ENCODE results near the gene PPFIA4.

Gene PPFIA4

DNA sequence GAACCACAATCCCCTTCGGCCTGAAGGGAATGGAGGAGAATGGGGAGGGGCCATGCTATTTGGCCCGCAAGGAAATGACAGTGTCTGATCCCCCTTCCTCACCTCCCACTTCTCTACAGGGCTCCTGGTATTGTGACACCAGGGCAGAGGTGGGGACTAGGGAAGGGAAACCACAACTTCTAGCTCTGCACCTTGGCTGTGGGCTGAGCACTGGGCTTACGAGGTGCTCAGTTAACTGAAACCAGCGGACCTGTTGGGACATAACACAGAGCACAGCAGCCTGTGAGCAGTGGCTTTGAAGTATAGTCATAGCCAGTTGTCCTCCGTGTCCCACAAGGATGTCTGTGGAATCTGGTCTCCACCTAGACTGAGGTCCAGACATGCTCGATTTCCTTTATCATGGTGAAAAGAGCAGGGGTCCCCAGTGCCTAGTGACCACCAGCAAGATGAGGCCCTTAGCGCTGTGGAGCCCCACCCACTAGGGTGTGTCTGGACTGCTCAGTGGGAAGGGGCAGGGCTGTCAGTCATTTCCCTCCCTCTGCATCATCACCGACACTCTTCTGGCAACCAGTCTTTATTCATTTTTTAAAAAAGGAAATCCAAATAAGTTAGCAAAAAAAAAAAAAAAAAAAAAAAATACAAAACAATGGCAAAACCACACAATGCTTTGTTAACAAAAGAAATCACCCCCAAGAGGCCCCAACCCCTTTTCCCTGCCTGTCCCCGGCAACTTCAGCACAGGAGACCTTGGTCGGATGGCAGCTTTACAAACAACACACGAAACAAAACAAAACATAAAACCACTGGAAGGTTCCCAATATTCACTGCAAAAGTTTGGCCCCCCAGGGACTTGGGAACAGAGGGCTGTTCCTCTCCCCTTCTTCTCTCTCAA lies 56.5 kb downstream of the PPFIA4 start:
- no peak for DNase-seq (ENCODE audit: low read depth in 2 of 2)

DNA sequence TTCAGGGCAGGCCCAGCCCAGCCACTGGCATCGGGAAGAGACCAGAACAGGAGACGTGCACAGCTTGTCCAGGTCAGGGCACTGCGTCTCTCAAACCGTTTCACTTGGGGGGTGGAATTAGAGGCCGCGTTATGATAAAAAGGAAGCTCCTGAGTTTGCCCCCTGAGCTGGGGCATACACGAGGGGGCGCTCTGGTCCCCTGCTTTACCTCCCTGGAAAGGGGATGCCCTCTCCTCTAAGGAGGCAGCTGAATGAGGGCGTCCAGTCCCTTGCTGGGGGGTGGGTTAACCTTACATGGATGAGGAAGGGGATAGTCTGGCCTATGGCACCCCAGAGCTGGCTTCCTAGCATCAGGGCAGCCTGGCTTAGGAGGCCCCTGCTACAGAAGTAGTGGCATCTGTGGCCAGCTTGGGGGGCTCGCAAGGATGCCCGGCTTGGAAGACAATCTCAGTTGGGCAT lies 57.2 kb downstream of the PPFIA4 start:
- no peak for DNase-seq (ENCODE audit: low read depth in 2 of 2)

DNA sequence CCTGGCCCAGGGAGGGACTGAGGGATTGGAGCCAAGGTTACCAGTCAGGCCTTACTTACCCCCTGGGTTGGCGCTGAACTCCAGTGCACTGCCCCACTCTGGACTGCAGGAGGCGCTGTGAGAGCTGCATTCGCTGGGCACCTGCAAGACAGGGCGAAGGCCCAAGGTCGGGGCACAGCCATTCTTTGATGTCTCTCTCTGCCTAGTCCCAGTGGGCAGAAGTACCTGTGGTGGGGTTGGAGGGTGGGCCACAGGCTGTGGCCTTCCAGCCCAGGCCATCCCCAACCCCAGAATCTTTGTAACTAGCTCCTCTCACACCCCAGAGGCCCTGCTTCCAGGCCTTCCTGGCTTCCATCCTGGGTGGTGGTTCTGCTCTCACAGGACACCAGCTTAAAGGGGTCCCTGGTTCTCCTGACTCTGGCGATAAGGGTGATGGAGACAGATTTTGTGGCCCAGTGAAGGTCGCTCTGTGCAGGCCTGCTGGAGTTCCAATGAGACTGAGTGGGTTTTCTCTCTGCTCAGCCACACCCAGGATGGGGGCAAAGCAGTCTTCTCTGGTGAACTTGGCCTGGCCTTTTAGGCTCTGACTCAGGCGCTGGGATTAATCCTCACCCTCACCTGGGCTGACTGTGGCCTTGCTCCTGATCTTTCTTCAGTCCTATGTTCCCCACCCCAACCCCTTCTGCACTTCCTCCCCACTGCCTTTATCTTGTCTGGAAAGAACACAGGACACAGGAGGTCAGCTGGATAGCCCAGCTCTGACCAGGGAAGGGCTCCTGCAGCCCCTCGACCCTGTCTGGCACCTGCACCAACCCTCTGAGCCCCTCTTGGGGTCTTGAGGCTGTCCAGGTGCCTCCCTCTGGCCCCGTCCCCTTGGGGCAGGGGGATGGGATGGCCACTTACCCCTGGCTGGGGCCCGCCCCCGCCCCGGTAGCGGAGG lies 58.6 kb downstream of the PPFIA4 start:
- no peak for DNase-seq (ENCODE audit: low read depth in 2 of 2)

DNA sequence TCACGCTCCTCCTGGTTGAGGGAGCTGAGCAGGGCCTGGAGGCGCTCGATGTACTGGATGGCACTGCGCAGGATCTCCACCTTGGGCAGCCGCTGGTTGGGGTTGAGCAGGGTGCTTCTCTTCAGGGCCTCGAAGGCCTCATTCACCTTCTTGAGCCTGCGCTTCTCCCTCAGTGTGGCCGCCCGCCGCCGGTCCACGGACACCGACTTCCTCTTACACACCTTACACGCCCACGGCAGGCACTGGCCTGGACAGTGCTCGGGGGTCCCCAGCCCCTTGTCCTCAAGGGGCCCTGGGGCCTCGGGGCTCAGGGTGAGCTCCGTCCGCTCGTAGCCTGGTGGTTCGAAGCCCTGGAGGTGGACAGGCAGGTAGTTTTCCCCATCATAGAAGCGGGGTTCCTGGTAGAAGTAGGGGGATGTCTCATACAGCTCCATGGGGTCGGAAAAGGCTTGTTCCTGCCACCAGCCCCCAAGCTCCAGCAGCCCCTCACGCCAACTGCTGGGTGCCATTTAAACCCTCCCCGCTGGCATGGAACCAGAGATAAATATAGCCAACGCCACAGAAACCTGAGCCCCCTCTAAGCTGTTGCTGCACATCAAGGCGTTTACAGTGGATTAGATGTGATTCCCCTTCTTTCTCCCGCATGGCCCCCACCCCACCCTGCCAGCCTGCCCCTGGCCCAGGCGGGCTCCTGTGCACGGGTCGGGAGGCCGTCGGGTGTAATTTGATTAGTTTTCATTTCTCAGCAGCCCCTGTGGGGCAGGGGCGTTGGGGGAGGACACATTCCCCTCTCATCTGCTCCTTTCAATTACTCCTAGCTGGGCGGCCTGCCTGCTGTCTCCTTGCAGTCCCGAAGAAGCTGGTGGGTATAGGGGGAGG lies 59.5 kb downstream of the PPFIA4 start, which contains the start of gene MYOG:
MYOG (minus strand) TSS at position 485 of the 879 bp plus-strand sequence; CDS start at position 434, 51 bp downstream.
- DNase-seq (ENCODE audit: low read depth in 2 of 2): no peak

DNA sequence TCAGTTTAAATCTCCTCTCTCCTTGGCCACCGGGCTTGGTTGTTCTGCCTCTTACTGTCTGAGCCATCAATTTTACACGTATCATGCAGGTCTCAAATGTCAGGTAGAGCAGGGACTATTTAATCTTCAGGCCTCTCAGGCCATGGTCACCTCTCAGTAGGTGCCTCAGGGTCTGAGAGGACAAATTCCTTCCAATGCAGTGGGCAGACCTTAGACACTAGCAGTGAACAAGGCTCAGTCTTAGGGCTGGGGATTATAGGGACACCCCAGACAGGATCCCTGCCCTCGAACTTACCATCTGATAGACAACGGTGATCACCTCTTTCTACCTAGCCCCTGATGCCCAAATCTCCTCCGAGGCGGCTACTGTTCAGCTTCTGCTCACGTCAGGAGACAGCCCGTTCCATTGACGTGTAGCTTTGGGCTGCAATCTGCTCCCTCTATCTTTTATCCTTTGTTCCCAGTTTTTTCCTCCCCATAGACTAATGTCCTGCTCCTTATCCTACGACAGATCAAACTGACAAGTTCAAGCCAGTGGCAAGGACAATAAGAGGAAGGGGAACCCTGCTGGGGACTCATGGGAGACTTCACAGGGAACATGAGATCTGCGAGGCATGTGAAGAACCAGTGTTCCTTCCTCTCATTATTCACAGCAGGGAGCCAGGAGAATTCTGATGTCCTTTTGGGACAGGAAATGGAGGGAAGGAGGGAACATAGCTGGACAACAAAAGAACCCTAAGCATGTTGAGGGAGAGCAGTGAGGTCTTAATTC lies 60.9 kb downstream of the PPFIA4 start:
- no peak for DNase-seq (ENCODE audit: low read depth in 2 of 2)

DNA sequence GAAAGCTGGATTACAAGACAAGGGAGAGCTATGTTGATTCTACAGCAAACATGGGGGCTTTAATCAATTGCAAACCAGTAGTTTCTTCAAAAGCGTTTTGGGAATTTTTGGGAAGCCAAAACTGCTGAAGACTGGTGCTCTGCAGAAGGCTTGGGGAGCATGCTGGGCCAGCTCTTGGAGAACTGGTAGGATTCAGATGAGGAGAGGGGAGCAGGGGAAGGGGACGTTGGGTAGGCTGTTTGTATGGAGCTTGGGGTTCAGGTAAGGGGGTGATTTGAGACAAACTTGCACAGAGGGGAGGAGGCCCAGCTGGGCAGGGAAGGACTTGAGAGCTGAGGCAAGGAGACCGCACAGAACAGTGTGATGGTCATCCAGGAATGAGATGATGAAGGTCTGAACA lies 62.1 kb downstream of the PPFIA4 start:
- DNase-seq (ENCODE audit: low read depth in 2 of 2): no peak

DNA sequence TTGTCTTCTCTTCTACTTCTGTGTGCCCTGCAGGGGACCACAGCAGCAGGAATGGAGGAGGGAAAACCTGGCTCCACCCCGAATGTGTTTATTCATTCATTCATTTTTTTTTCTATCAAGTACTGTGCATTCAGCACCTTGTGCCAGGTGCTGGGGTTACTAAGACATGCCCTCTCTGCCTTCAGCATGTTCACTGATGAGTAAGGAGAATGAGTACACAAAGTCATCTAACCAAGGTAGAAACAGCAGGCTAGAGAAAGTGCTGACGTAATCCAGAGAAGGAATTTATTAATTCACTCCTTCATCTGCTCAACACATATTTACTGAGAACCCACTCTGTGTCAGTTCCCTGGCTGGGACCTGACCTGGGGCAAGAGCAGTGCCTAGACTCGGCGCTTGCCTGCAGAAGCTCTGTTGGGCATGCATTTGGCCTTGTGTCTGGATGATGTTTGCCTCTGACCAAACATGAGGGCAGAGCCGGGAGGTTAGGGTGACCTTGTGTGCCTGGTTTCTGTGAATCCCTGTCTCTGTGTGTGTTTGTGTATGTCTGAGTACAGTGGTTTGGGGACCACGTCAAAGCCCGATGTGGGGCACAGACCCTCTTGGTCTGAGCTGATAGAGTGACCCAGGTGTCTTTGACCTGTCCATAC lies 62.8 kb downstream of the PPFIA4 start:
- no peak for DNase-seq (ENCODE audit: low read depth in 2 of 2)

DNA sequence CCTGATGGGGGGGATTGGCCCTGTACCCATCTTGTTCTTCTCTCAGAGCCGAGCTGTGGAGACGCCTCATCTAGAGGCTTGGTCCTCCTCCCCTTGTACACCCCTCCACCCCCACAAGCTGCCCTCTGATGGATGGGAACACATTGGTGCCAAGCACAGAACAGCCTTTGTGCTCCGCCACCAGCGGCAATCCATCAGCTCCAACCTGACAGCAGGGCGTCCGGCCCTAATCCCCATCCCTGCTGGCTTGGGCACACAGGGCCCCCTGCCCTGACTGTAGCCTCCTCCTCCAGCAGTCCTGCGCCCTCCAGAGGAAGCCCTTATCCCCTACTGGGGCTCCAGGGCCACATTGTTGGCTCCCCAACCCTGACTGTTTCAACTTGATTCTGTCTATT lies 63.4 kb downstream of the PPFIA4 start:
- DNase-seq (ENCODE audit: low read depth in 2 of 2): no peak

DNA sequence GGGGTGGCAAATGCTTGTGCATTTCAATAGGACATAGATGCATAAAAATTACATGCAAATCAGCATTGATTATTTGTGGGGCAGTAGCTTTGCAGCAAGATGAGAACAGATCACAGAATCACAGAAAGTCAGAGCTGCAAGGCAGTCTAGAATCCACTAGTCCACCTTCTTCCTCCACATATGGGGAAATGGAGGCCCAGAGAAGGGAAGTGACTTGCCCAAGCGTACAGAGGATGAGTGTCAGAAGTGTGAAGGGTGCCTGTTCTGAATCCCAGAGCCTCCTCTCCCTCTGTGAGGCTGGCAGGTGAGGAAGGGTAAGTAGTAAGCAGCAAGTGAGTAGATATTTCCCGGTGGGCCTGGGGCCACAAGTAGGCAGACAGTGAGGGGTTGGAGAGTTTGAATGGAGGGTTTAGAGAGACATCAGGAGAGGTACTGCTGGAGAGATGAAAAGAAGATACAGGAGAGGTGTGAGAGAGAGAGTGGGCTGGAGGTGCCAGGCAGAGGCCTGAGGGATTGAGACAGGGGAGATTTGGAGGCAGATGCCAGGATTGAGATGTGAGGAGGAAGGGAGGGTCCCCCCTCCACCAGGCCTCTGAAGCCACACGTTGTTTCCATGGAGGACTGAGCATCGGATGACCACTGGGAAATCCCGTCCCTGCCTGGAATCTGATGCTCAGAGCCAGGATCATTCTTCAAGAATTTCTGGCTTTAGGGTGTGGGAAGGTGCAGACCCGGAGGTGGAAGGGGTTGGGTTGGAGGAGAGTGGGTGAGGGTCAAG lies 64.3 kb downstream of the PPFIA4 start:
- DNase-seq (ENCODE audit: low read depth in 2 of 2): no peak

DNA sequence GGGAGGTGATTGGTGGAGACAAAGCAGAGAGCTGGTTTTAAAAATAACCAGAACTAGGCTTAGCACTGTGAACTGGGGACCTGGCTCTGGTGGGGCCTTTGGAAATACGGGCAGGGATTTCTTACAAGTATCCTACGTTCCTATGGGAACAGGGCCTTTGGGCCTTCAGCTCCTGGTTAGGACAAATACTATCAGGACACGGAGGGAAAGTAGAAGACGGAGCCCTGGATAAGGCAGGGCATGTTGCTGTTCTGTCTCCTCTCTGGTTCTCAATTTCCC lies 64.8 kb downstream of the PPFIA4 start:
- no peak for DNase-seq (ENCODE audit: low read depth in 2 of 2)

DNA sequence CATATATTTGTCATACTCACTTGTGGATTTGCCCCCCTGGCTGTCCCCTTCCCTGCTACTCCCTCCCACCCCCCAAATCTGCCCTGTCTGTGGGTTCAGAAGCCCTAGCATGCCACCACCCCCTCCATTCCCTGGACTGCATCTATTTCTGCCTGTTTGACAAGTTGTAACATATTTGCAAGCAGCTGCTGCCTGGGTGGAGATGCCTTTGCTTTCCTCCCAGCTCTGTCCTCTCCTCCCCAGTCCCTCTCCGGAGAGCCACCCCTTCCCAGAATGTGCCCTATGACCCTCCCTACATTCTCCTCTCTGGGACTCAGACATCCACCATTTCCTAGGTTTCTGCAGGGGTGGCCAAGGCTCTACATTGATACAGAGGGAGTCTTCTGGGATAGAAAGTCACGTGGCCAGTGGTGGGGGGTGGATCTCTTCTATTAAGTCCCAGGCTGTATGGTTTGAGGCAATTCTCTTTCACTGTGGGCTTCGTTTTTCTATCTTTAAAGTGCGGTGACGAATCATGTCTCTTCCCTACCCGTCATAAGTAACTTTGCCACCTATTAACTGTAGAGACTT lies 65.6 kb downstream of the PPFIA4 start:
- no peak for DNase-seq (ENCODE audit: low read depth in 2 of 2)

DNA sequence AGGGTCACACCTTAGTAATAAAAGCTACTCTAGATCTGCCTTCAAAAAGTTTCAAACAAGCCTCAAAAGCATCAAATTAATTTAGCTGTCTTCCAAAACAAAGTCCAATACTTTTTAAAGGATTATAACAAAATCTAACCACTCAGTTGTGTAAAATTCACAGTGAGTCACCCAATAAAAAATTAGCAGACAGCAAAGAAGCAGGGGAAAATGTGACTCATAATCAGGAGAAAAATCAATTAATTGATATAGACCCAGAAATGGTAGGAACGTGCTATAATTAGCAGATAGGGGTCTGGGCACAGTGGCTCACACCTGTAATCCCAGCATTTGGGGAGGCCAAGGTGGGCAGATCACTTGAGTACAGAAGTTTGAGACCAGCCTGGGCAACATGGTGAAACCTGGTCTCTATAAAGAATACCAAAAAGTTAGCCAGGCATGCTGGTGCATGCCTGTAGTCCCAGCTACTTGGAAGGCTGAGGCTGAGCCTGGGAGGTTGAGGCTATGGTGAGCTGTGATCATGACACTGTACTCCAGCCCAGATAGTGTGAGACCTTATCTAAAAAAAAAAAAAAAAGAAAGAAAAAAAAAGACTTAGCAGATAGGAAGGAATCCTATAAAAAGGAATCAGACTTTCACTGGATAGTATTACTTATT lies 67.6 kb downstream of the PPFIA4 start:
- no peak for DNase-seq (ENCODE audit: low read depth in 2 of 2)

DNA sequence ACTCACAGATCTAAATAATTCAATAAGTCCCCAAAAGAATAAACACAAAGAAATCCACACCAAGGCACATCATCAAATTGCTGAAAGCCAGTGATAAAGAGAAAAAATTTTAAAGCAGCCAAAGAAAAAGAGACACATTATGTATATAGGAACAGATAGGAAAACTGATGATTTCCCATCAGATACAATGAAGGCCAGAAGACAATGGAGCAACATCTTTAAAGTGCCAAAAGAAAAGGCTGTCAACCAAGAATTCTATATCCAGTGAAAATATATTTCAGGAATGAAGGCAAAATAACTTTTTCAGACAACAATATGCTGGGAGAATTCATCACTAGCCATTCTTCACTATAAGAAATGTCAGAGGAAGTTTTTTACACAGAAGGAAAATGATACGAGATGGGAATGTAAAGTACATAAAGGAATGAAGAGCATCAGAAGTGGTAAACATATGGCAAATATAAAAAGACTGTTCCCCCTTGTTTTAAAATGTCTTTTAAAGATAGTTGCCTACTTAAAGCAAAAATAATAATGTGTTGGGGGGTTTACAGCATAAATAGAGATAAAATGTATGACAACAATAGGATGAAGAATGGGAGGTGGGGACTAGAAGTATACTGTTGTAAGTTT lies 68.9 kb downstream of the PPFIA4 start:
- no peak for DNase-seq (ENCODE audit: low read depth in 2 of 2)

DNA sequence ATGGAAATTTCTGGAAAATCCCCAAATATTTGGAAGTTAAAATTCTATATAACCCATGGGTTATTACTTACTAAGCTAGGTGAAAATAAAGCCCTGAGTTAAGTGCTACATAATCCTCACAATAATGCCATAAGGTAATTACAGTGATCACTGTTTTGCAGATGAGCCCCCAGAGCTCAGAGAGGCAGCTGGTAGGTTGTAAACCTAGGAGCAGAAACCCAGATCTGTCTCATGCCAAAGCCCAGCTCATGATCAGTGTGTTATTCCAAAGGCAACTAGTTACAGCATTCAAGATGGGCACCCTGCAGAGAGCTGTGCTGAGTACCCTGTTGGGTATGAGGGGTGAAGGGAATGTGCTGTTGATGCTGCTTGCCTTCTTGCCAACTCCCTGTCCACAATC lies 70.3 kb downstream of the PPFIA4 start:
- no peak for DNase-seq (ENCODE audit: low read depth in 2 of 2)

DNA sequence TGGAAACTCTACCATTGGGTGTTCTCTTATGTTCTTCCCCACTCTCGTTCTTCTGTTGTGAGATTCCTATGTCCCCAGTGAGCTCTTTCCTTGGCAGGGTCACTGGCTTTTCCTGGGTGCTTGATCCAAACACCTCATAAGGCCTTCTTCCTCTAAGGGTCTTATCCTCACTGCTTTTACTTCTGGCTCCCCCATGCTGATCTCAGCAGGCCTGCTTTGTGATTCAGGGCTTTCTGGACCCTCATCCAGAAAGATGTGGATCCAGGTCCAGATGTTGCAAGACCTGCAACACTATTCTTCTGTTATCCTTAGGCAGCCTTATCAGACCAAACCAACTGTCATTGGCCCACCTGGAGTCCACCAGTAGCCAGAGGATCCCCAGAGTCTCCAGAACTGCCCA lies 70.7 kb downstream of the PPFIA4 start:
- DNase-seq (ENCODE audit: low read depth in 2 of 2): no peak

DNA sequence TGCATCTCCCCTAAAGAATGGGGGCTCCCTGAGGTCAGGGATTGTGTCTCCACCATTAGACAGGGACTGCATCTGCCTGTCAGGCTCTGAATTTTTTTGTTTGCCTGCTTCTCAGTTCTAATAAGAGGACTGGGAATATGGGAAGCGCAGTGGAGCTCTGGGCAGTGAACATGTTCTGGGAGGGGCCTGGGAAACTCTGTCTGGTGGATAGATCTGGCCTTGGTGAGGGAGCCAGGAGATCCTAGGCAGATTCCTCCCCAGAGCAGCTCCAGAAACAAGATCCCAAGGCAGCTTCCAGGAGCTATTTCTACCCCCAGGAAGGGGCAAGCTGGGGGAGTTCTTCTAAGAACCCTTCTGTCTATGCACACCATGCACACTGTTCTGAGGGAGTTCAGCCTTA lies 72.2 kb downstream of the PPFIA4 start:
- no peak for DNase-seq (ENCODE audit: low read depth in 2 of 2)

DNA sequence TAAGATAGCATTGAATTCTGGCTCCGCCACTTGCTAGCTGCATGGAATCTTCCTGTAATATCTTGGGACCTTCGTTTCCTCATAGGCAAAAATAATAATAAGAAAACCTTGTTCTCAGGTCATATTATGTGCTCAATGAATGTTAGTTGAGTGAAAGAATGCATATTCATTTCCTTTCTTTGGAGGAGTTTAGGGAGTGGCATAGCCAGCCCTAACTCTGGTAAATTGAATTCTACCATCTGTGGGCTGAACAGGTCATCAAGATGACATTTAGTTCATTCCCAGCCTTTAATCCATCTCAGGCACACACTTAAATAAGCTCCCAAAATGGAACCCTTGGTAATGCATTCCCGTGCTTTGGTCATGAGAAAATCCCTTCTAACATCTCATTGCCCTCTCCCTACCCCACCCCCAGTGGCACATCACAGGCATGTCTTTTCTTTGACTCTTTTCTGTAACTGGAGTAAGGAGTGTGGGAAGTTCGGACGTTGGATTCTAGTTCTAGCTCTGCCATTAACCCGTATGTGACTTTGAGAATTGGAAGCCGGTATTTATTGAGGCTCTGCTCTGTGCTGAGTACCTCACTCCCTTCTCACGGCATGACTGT lies 72.7 kb downstream of the PPFIA4 start:
- DNase-seq (ENCODE audit: low read depth in 2 of 2): no peak
